ENCODE results near the gene RAB12.
"Not testable (repeated sequence)": the region's sequence is repeated elsewhere in the genome, so short reads cannot be mapped to it uniquely, and the experiment has no call there.

The RAB12 gene

DNA sequence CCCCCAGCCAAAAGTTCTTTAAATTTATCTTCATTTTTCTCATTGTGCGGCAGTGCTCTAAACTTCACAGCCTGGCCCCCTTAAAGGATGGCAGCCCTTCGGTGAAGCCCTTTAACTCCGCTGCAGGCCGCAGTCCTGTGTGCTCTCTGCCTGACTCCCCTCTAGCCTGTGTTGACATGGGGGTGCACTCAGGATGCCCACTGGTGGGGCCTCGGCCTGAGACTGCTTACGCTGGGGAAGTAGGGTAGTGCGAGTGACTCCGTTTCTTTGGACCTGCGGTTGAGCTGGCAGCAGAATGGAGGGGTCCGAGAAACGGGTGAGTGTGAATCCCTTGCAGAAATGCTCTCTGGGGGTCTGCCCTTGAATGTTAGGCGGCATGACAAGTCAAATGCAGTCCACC, 5.6 kb downstream of the RAB12 start:
- no peak for DNase-seq

DNA sequence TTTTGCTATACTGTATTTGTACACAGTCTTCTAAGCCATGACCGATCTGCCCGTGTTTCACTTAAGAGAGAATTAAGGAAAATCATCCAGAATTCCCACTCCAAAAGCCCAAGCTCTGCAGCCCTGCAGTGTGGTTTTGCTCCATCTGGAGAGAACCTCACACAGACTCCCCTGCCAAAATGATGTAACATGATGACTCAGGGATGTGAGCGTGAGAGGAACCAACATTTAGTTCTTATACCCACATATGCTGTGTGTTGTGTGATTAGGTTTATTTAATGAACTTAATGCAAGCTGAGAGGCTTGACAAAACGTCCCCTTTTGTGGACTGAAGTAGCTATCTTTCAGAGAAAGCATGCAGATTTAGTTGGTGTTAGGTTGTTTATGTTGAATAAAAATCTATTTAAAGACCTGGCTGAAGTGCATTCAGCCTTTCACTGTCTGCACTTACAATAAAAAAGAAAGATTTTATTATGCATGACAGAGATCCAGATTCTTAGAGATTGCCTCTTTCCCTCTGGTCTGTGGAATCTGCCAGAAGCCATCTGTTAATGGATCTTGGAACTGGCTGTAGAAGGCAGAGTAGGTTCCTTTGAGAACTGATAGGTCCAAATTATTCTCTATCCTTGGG, 6.3 kb downstream of the RAB12 start:
- DNase-seq = peak; percentile 43

GRCh38 chr18:8616028-8616401, 6.8 kb downstream of the RAB12 start:
- DNase-seq = no peak

DNA sequence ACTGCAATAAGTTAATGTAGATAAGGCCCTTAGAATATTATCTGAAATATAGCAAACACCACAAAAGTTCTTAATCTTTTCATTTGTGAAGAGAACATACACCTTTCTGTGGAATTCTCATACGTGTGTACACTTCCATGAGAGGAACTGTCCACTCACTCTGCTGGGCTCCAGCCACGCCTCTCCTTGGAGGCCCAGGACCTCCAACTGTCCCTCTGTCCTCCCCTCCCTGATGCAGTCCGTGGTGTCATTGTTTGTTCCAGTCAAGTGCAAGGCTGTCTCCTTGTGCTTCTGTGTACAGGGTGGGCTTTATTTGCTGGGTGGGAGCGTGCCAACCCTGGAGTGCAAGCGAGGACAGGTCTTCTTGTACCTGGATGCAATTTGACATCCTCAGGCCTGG, 8.7 kb downstream of the RAB12 start:
- DNase-seq = no peak

GRCh38 chr18:8619041-8619440, 9.8 kb downstream of the RAB12 start:
- DNase-seq = no peak

DNA sequence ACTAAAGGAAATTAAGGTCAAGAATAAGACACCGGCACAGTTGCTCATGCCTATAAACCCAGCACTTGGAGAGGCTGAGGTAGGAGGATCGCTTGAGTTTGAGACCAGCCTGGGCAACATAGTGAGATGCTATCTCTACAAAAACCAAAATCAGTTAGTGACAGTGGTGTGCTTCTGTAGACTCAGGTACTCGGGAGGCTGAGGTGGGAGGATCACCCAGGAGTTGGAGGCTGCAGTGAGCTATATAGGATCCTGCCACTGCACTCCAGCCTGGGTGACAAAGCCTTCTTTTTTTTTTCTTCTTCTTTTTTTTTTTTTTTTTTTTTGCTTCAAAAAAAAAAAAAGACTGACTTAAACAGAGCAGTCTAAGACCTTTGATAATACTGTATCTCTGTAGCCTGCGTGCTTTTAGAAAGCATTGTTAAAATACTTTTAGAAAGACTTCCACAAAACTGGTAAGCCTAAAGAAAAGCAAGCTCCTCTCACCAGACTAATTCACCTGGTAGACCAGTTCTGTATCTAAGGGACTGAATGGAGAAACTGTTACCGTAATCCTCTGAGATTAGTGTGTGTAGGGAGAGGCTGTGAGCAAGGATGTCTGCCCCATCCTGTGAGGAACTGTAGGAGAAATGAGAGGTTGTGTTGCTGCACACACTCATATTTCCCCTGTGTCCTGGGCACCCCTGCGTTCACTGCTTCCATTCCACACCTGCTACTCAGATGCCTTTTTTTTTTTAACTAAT, 10.8 kb downstream of the RAB12 start:
- DNase-seq = no peak

GRCh38 chr18:8620845-8621244, 11.6 kb downstream of the RAB12 start:
- DNase-seq = no peak

DNA sequence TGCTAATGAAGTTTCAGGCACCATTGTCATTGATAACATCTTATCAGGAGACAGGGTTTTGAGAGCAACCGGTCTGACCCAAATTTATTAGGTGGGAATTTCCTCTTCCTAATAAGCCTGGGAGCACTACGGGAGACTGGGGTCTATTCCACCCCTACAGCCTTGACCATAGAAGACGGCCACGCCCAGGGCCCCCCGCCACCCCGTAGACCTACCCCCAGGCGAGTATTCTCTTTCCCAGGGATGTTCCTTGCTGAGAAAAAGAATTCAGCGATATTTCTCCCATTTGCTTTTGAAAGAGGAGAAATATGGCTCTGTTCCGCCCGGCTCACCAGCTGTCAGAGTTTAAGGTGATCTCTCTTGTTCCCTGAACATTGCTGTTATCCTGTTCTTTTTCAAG, 13.4 kb downstream of the RAB12 start:
- not testable (repeated sequence) for DNase-seq

GRCh38 chr18:8623549-8624106, 14.4 kb downstream of the RAB12 start:
- peak; percentile 43 for DNase-seq

DNA sequence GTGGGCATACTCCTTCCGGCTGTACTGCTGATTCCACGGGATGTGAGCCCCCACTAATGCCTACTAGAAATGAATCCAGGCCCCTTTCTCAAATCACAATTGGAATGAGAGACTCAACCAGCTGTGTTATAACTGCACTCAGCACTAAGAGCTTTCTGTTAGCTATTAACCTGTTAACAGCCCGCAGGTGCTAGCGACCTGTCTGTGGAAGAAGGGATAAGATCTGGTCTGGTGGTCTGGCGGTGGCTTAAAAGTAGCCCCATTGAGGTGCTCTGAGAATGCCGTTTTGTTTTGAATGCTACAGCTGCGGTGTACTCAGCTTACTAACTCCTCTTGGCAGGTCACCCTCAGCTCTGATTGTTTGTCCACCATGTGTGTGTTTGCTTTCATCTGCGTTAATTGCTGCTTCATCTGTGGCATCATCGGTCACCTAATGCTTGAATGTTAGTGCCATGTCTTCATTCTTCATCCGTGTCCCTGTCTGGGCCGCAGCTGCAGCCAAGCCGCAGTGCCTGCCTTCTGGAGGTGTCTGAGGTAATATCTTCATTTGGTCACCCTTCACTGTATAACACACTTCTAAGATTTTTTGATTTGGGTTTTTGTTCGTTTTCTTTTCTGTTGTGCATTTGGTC, 16.3 kb downstream of the RAB12 start:
- peak; percentile 66 for DNase-seq

- DNase-seq = no peak
These were observed 17.3 kb downstream of the RAB12 start for GRCh38 chr18:8626414-8627106.

- no peak for DNase-seq
These were observed 17.9 kb downstream of the RAB12 start for GRCh38 chr18:8627107-8627472.

- no peak for DNase-seq
These were observed 18.3 kb downstream of the RAB12 start for GRCh38 chr18:8627540-8627939.

DNA sequence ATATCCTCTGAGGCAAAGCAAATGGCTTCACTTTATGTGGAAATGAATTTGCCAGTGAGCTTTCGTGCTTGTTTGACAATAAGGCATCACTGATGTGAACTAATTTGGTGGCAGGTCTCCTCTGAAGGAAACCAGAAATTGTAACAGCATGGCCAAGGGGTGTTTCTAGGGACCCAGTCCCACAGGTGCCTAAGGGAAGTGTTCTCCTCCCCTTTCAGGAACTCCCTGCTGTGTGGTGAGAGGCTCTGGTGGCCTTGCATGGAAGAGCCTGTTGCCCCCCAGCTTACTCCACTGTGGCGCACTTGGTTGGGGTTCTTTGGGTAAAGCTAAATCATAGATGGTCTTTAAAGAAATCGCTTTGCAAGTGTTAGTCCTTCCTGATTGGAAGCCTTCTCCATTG, 20.4 kb downstream of the RAB12 start:
- no peak for DNase-seq

DNA sequence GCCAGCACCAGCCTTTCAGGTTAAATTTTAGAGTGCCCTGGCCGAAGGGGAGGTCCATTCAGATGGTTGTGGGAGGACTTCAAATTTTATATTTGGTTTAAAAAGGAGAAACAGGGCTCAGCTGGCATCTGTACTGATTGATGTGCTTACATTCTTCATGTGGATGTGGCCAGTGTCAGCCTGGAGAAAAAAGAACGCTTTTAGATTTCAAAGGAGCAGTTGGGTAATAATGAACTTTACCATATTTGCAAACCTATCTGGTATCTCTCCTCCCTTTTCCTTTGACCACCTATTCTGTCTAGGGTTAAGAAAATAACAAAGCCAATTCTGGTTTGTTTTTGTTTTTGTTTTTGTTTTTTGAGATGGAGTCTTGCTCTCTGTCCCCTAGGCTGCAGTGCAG, 21.3 kb downstream of the RAB12 start:
- no peak for DNase-seq

DNA sequence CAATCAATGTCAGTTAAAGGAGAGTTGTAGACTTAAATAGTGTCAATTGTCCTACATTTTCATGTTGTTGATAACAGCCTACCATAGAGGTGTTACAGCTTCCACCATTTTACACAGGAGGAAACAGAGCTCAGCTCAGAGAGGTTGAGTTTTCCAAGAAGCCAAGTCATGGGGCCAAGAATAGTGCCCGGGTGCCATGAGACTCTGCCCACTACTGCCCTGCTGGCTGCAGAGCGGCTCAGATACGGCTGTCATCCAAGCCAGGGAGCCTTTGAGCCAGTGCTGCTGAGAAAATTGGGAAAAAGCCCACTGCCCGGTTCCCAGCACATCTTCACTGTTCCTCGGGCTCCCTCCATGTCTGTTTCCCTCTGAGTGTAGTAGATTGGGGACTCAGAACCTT, 22.0 kb downstream of the RAB12 start:
- DNase-seq = no peak

DNA sequence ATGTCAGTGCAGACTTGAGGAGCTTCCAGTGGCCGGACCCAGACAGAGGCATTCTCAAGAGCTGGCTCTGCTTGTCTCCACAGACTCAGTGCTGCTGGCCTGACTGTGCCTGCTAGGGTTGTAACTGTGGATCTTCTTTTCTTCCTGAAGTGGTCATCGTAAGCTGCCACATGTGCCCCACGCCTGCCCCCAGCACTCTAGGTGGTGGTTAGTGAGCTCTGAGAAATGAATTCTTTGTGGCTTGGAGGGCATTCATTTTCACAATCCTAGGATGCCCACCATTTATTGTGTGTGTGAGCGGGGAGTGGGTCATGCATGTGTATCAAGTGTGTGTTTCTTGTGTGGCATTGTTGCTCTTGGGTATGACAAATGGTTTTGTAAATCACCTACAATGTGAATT, 23.1 kb downstream of the RAB12 start:
- DNase-seq = no peak

GRCh38 chr18:8634508-8634907, 25.3 kb downstream of the RAB12 start:
- DNase-seq = no peak

DNA sequence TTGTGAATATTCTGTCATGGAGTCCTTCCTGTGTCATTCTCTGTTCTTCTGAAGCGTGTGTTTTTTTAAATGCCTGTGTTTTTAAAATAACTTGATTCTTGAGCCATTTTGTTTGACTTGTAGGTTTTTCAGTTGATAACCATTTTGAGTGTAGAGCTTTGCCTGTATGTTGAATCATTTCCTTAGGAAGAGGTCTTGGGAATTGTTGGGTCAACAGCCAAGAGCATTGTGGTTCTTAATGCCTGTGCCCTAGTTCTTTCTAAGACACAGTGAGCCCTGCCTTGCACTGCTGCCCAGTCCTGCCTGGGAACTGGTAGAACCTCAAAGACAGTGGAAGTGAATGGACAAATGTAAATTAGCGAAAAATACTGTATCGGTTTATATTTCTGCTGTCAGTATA, 25.9 kb downstream of the RAB12 start:
- DNase-seq = no peak

- no peak for DNase-seq
These were observed 30.5 kb downstream of the RAB12 start for GRCh38 chr18:8639762-8640161.

- no peak for DNase-seq
These were observed 34.2 kb downstream of the RAB12 start for GRCh38 chr18:8643326-8643878.

GRCh38 chr18:8647359-8647758, 38.1 kb downstream of the RAB12 start:
- not testable (repeated sequence) for DNase-seq
